Midbrain (tissue), 1 donor: Measurements from ENCODE around the gene ANKFN1.
"Not testable (repeated sequence)": the region's sequence is repeated elsewhere in the genome, so short reads cannot be mapped to it uniquely, and the experiment has no call there.

Source experiments
- DNase-seq: peaks from one replicate; lab custom pipeline; 2025; lab: John Stamatoyannopoulos, UW

Gene ANKFN1

DNA sequence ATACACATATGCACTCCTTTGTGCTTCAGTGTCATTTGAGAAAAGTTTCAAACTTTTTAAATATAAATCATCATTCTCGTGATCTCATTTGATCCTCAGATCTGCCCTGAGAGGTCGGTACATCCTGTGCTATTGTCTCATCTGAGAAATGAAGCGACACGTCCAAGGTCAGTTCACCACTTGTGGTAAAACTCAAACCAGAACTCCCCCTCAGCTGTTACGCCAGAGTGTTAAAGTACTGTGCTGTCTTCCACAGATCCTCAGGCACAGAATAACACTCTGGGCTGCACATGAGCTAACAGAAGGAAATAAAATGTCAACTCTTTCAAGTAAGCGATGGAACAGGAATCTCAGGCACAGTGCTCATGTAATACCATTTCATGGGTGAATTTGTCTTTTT is 31.4 kb downstream of the ANKFN1 start:
- no peak for DNase-seq

DNA sequence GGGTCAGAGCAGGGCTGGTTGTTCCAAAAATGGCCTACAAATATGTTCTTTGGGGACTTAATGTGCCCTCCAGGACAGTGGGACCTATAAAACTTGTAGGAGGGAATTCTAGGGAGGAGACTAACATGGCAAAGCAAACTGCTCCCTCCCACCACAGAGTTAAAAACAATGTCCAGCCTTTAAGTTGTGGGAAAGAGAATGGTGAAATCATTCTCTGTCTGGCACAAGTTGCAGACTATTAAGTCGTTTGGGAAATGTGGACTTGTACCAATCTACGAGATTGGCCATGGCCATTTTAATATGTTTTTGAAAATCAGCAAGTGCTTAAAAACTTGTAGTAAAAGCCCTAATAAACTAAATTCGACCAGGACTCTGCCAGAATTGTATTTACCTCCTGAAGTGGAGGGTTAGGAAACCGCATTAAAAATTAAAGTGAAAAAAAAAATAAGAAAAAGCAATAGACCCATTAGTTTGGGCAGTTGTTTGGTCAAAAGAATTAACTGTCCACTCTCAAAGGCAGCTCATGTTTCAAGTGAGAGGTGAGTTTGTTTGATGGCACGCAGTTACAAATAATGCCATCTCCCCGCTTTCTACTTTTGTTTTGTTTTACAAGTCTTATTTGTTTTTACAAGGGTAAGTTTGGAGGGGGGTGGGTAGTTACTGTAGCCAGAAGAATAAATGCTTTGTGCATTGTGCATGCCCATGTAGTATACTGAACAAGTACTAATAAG is 32.4 kb downstream of the ANKFN1 start:
- no peak for DNase-seq

DNA sequence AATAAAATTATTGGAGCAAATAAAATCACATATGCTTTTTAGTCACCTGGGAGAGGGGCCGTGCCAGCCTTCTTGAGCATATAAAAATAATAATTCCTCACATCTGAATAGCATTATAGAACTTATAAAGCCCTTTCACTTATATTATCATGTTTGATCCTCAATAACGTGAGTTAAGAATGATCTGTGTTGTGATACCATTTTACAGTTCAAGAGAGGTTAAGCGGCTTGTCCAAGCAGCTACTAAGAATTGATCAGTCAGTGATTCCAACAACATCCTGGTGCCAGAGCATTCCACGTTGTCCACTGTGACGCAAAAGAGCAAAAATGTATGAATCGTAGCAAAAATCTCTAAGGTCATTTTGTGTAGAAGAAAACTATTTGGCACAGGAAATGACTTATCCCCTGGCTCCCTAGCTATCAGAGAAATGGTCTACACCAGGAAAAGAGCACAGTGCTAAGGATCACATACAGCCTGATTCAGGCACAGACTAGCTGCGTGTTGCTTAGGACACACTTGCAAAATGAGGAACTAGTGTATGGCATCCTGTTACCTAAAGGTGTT is 33.0 kb downstream of the ANKFN1 start:
- no peak for DNase-seq

DNA sequence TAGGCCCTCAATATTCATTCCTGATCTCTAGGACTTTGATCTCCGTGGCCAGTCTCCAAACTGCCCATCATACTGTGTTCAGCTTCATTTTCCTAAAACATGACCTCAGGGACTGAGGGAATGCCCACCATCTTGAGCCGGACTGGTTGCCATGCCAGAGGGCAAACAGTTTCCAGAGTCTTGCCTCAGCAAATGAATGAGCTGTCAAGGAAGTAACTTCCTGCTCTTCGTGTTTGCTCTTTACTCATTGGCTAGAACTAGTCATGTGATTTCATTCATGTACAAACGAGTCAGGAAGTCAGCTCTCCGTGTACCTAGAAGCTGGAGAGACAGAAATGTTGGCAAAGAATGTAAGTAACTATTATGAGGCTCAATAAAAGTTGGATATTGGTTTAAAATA is 50.2 kb downstream of the ANKFN1 start:
- no peak for DNase-seq

DNA sequence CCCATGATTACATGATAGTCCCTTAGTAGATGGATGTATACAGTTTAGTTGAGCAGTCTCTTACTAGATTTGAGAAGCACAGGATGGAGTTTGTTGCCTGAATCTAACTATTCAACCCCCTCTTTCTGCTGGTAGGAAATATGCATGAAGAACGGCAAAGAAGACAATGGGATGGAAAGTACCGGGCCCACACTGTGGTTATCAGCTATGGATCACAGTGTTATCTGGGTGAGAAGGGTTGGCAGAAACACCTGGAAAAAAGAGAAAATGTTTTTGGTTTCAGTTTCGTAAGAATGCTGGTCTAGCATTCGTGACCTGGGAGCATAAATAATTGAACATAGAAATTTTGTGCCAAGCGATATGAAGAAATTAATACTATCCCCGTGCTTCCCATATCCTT is 53.1 kb downstream of the ANKFN1 start:
- no peak for DNase-seq

DNA sequence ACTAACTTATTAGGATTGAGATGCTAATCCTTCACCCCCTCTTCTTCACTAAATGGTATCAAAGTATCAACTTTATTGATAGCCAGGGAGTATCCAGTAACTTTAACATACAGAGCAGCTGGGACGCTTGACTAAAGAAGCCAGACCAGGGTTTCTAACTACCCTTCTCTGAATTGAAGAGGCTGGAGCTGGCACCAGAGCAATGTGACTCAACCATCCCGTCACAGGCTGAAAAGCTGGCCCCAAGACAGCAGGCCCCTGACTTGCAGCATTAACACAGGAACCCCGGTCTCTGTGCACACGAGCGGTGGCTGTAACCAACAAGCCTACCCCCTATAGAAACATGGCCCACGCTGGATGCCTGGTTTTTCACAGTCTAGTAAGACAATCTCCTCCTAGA is 59.8 kb downstream of the ANKFN1 start:
- DNase-seq = no peak

DNA sequence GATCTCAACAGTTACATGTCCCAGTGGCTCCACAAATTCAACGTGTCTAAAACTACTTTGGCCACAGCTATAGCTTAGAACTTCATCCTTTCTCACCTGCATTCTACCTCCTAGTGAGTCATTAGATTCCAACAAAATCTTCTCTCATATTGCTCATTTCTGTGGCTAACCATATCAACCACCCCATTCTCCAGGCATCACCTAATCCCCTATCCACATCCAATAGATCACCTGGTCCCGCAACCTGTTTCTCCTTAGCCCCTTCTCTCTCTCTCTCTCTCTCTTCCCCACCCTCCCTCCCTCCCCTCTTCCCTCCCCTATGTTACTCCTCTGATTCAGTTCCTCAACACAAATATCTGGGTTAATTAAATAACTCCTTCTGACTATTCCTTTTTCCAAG is 64.6 kb downstream of the ANKFN1 start:
- DNase-seq = no peak

DNA sequence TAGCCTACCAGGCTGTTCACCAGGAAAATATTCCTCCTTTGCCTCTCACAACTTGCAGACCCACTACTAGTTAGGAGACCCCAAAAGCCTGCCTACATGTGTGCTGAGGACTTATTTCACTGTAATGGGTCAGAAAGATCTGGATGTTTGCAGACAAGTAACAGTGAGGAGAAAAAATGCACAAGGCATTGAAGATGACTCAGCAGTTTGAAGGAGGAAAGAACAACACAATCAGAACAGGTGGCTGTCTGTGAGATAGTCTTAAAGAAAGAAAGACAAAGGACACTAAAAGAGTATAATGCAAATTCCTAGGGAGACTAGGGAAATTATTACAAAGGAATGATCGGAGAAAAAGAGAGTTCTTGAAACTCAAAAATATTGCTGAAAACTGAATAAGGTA is 69.0 kb downstream of the ANKFN1 start:
- DNase-seq = no peak

DNA sequence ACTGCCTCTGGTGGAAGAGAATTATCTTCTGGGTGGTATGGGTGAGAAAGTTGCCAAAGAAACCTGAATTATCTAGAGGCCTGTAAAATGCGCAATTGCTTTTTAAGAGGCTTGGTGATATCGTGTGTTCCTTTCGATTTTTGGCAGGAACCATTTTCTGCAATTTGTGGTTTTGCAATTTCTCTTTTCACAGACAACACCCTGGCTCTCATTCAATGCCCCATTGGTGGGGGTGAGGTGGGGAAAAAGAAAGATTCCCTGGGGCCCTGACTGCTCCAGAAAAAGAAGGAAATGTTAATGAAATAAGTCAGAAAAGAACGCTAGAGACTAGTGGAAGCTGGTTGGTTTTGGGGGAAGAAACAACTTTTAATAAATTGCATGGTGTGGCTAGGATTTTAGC is 77.4 kb downstream of the ANKFN1 start:
- peak; percentile 22 for DNase-seq

DNA sequence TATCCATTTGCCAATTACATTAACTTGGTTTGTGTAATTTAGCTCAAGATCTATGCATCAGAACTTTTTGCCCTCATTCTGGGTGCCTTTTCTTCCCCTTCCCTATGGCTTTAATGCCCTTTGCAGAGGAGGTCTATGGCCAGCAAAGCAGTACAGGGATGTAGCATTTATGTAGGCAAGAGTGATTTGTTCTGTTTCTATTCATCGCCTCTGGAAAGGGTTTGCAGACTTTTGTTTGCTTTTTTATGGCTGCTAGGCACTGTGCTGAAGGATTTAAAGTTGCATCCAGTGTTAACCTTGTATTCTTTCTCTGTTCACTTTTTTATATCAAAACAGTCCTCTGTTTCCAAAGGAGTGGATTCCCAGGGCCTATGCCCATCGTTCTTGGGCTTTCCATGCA is 78.0 kb downstream of the ANKFN1 start:
- DNase-seq = no peak

DNA sequence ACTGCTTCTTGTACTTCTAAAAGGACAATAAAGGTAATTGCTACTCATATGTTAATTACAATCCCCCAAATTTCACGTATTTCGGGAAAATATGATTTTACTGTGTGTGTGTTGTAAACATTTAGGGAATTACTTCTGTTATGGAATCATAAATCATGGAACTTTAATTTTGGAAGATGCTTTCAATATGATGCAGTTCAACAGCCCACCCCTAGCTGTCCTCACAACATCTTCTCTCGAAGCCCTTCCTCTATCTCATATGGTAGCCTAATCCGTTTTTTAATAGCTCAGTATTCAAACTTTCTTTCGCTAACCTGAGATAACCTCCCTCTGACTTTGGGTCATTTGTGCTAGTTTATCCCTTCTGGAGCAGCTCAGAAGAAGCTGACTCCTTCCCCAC is 78.4 kb downstream of the ANKFN1 start:
- DNase-seq = no peak

DNA sequence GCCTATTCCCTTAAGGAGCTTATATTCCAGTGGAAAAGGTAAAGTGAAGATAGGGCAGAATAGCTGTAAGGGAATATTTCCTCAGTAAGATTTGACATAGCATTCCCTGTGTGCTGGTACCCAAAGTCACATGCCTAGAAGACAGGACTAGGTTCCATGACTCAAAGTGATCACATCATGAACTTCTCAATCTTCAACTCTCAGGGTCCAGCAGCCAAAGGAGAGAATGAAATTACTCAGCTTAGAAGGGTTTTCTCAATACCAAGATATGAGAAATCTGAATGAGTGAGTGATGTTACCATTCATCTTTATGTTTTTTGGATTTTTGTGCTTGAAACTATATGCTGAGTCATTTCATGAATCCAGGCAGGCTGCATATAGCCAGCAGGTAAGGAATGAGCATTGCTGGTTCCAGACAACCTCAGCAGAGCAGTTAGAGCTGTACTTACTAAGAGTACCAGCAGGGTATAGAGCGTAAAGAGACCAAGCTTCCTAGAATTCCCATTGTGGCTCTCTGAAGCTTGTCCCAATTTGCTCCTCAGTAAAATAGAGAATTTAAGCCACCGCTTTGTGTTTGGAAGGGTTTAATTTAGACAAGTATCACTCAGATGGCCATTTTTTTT is 91.1 kb downstream of the ANKFN1 start:
- DNase-seq = no peak

DNA sequence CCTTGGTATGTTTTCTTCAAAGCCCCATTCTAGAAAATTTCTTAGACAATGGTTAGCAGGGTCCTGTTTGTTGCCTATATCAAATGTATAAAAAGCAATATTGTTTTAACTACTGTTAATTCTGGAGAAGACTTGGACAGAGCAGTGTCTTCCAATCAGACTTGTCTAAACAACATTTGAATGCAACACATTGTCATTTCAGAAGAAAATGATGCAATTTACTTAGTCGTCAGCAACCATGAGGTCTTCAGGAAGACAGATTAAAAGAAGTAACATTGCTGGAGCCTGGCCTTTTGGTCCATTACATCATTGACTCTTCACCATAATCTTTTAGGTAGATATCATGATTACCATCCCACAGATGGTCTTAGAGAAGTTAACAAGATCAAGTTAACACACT is 94.5 kb downstream of the ANKFN1 start:
- no peak for DNase-seq

DNA sequence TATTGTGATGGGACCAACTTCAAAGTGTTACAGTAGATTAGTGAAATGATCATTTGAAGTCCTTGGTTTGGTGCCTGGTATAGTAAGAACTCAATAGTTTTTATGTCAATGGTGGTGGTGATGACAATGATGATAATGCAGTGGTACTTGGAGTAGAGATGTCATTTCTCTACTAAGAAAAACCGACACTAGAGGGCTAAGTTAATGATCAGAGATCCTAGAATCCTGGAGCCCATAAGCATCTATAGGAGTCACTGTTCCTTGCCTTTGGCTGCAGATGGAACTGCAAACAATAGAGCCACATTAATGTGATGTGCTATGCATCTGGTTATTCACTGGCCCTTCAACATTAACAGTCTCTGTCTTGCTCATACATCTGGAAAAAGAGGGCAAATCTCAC is 103.8 kb downstream of the ANKFN1 start:
- no peak for DNase-seq

DNA sequence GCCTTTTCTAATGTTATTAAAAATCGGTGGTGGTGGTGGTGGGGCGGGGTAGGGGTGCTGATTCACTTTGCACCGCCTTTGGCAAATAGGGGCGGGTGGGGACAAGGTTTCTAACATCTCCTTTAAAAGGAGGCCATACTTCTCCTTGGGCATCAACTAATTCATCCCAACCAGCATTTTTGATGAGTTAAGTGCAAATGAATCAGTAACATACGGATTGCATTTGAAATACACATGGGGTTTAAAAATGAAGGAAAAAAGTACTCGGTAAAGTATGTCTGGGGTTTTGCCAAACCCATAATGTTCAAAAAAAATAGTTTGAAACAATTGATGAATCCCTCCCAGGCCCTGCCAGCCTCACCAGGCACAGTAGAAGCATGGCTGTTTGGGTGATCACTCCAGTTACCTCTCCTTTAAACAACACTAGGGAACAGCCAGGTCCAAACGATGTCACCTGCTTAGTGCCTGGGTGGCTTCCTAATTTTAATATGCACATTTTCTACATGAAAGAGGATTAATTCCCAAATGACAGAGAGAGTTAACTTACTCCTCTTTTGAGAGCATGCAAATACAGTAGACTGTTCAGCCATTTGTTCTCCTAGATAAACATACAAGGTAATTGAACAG is 107.2 kb downstream of the ANKFN1 start:
- no peak for DNase-seq

DNA sequence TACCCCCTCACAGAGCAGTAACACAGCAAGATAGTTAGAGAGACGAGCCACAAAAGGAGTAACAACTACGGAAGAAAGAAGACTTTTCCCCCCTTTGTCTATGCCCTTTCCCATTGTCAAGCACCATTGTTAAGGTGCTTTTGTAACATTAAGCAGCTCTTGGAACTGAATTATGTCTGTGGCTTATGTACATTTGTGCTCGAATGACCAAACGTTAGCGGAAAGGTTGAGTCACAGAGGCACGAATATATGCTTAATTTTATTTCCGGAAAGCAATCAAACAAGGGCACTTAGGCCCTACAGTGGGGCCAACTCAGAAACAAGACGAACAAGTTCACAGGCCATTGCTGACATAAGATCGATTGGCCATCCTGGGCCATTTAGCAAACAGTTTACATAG is 109.5 kb downstream of the ANKFN1 start:
- no peak for DNase-seq

DNA sequence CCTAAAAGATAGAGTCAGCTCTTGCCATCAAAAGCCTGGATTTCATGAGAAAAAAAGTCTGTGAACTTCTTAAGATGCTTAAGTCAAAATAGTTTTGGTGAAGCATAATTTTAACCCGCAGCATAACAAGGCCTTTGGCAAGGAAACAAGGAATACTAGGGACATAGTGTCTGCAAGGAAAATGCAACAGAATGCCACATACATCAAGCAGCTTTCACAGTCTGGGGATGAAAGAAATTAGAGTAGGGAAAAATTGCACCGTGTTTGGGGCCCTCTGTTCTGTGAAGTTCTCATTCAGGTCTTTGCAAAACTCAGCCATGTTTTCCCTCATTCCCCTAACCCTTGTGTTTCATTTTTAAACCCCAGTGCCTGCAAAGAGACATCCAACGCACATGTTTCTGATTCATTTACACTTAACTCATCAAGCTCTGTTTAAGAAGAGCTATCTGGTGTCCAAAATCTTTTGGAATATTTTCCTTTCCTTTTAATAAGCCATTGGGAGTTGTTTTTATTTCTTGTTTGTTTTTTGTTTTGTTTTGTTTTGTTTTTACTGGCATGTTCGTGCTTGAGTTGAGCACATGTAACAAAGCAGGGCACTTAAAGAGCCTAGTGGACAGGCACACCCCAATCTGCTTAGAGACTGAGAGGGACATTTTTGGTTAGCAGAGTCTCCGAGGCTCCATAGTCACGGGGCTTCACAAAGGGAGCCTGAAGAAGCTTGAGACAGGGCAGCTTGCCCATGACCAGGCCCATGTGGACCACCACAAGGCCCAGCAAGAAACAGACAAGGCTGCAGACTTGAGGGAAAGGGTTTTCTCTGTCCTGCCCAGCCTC is 116.5 kb downstream of the ANKFN1 start:
- DNase-seq = no peak

DNA sequence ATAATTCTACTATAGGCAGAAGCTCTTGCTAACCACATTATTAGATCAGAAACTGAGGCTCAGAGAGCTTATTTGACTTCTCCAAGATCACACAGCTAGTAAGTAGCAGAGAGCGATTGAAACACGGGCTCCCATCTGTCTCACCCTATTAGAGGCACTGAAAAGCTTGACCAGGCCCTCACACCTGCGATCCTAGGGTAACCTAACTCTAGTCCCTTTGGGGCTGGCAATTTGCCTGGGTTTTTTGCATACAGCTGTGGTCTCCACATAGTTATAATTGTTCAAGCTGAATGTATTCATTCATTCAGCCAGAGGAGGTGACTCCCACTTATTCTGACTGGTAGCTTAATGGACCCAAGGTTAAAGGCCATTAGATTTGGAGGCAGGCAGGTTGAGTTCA is 121.2 kb downstream of the ANKFN1 start:
- no peak for DNase-seq

DNA sequence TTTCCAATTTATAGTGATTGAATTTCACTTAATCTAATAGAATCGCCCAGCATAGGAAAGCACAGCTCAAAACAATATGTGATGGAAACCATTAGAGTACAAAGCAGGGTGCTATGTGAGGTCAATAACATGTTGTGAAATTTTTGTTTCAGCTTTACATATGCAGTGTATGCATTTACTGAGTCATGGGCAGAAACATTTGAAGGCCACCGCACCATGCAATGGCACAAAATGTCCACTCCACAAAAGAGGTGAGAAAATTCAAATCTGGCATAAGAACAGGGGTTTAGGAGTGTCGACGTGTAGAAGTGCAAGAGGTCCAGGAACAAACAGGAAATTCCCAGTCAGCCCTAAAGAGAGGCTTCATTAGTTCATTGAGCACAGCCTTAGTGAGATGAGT is 131.2 kb downstream of the ANKFN1 start:
- DNase-seq = no peak

DNA sequence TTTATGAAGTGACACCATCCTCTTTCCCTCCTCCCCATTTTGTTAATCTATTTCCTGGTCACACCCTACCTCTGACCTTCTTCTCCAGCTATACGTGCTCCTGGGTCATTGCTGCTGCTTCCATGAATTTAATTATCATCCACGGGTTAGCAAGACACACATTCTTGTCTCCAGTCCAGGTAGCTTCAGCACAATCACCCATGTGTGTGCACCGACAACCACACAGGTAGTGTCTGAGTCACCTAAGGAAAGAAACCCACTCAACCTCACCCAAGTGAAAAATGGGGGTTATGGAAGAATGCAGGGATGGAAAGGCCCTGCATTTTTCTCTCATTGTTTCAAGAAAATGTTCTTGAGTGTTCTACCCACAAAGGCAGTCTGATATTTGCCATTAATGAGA is 135.5 kb downstream of the ANKFN1 start:
- not testable (repeated sequence) for DNase-seq

DNA sequence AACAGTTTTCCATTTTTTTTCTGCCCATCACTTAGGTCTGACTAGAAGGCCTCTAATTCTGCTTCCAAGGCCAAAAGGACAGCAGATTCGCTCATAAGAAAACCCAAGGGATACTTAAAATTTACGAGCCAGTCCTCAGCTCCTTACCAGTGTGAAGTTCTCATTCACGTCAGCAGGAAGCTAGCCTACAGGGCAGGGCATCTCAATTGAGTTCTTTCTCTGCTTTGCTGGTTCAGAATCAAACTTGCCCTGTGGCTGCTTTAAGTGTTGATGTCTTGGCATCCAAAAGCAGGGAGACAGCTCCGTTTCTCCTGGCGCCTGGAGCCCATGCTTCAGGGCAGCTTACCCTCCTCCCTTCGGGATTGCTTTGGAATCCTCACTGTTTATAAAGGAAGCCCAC is 136.0 kb downstream of the ANKFN1 start:
- no peak for DNase-seq

DNA sequence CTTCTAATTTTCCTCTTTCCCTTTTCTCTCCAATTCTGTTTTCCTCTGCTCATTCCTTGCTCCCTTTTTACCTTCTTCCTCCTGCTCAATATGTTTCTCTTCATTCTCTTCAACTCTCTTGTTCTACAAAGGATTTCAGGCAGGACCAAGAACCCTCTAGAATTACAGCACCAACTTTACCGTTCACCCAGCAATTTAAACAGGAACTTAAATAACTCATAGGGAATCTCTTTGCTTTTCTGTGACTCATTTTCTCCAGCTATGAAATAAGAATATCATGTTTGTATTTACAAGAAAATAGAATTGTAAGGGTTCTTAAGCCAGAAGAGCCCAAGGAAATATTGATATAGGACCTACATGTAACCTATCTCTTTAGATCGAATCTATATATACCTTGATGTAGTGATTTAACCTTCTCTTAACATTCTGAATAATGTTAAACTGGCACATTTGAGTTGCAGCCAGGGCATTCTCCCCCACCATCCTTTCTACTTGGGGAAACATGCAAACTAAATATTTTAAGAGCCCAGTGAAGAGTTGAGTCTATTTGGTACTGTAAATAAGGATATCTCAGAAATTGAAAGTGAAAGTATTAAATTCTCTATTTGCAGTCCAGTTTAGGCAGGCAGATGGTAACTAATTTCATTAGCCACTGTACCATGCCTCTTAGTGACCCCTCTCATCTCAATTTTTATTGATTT is 137.0 kb downstream of the ANKFN1 start:
- no peak for DNase-seq
